ENCODE data around the gene PUSL1.

Gene PUSL1

DNA sequence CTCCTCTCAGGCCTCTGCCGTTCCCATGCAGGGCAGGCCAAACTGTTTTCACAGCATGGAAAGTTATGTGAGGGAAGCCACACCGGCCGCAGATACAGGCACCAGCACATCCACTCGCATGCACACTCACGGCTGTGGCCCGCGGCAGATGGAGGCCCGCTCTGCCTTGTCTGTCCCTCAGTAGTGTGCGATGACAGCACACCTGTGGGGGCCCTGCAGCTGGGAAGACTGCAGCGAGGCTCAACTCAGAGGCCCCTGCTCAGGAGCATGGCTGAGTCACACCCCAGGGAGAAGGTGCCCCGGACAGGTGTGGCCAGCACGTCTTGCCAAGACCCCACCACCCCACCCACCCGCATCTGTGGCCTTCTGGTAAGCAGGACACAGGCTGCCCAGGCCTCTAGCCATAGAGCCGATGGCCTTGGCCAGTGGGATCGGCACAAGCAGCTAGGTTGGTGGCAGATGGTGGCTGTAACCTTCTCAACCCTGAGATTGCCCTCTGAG, 33.4 kb upstream of the PUSL1 start:
- CTCF ChIA-PET, result interaction anchor here (0.8 kb wide), 1 partner anchor 40 kb away, joined by 3 read pairs; no protein-coding TSS in a partner anchor
- TF ChIP-seq, protein P1, sequence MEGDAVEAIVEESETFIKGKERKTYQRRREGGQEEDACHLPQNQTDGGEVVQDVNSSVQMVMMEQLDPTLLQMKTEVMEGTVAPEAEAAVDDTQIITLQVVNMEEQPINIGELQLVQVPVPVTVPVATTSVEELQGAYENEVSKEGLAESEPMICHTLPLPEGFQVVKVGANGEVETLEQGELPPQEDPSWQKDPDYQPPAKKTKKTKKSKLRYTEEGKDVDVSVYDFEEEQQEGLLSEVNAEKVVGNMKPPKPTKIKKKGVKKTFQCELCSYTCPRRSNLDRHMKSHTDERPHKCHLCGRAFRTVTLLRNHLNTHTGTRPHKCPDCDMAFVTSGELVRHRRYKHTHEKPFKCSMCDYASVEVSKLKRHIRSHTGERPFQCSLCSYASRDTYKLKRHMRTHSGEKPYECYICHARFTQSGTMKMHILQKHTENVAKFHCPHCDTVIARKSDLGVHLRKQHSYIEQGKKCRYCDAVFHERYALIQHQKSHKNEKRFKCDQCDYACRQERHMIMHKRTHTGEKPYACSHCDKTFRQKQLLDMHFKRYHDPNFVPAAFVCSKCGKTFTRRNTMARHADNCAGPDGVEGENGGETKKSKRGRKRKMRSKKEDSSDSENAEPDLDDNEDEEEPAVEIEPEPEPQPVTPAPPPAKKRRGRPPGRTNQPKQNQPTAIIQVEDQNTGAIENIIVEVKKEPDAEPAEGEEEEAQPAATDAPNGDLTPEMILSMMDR (conservative IDR thresholded peaks at IDR 0.05; ENCODE audit: low read depth), result no peak
- no peak for DNase-seq (ENCODE audit: low spot score)
- POLR2A ChIA-PET (ENCODE audit: low non-redundant PET), result no interaction called here
- peak overlapping the region; percentile 81 for H3K27ac ChIP-seq

DNA sequence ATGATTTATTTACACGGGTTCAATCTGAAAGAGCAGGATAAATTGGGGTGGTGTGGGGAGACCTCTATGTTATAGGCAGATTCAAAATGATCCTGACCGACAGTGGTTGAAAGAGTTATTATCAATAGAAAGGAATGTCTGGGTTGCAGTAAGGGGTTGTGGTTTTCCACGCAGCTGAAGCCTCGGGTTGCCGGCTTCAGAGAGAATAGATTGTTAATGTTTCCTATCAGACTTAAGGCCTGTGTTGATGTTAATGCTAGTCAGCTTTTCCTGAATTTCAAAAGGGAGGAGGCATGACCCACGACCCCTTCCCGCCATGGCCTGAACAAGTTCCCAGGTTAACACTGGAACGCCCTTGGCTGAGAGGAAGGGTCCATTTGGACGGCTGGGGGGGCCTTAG, 32.6 kb upstream of the PUSL1 start:
- TF ChIP-seq, protein P1 (conservative IDR thresholded peaks at IDR 0.05; ENCODE audit: low read depth), result no peak
- H3K27ac ChIP-seq, result peak overlapping the region; percentile 25; the same call in 1 of the 2 replicates
- POLR2A ChIA-PET (ENCODE audit: low non-redundant PET), result no interaction called here
- DNase-seq (ENCODE audit: low spot score), result no peak
- CTCF ChIA-PET, result interaction anchor here (0.8 kb wide), 1 partner anchor 39 kb away, joined by 3 read pairs; no protein-coding TSS in a partner anchor

DNA sequence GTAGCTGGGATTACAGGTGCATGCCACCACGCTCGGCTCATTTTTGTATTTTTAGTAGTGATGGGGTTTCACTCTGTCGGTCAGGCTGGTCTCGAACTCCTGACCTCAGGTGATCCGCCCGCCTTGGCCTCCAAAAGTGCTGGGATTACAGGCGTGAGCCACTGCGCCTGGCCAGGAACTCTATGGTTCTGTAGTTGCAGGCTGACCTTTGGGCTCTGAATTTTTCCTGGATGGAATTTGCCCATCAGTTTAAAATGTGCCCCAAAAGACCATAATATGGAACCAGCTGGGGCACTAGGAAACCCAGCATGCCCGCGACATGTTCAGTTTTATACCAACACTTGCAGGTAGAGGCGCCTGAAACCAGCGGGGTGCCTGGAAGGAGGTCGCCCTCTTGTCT, 29.8 kb upstream of the PUSL1 start:
- no peak for DNase-seq (ENCODE audit: low spot score)
- ChIA-PET CTCF (interaction anchor here (0.6 kb wide), 1 partner anchor 39 kb away, joined by 3 read pairs; no protein-coding TSS in a partner anchor), POLR2A (ENCODE audit: low non-redundant PET) (no interaction called here)
- no peak overlapping the region for H3K27ac ChIP-seq
- TF ChIP-seq, protein P1 (conservative IDR thresholded peaks at IDR 0.05; ENCODE audit: low read depth), result no peak

DNA sequence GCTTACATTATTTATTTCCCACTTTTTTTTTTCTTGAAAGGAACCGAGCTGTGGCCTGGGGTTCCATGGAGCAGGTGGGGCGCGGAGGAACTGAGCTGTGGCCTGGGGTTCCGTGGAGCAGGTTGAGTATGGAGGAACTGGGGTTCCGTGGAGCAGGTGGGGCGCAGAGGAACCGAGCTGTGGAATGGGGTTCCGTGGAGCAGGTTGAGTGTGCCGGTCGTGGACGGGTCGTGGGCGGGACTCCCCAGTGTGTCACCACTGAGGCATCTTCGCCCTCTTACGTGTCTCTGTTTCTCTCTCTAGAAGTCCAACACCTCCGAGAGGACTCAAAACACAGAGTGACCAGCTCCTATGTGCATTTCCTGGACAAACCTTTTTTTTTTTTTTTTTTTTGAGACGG, 29.4 kb upstream of the PUSL1 start:
- CTCF ChIA-PET, result interaction anchor here (0.6 to 0.7 kb wide), 2 partner anchors 39 to 142 kb away, joined by 3 read pairs; no protein-coding TSS in a partner anchor
- TF ChIP-seq, protein P1 (conservative IDR thresholded peaks at IDR 0.05; ENCODE audit: low read depth), result no peak
- H3K27ac ChIP-seq, result no peak overlapping the region
- DNase-seq (ENCODE audit: low spot score), result no peak
- POLR2A ChIA-PET (ENCODE audit: low non-redundant PET), result no interaction called here

DNA sequence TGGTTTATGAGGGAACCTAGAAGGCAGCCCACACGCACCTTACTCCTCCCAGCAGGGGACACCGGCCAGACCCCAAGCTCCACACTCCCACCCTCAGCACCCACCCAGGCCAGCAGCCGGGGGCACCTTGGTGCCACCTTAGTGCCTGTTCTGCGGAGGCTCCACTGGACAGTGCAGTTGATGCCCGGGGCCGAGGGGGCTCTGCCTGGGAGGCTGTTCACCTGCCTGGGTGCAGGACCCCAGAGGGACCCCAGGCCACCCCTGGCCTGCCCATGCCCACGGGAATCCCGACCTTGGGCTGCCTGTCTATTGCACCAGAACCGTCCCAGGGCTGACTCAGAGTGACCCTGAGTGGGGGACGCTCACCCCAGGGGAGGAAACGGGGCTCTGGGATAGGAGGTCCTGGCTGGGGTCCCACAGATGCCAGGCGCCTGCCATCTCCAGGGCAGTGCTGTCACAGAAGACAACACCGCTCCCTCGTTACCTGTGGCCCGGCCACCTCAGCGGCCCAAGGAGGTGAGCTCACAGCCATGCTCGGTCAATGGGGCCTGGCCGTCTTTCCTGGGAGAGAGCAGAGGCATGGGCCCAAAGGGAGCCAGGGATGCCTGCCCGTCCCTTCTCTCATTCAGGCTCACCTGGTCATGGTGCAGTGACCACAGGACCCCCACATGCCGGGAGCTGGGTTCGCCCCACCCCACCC, 27.5 kb upstream of the PUSL1 start:
- no peak for DNase-seq (ENCODE audit: low spot score)
- peak overlapping the region; percentile 67 for H3K27ac ChIP-seq
- ChIA-PET POLR2A (ENCODE audit: low non-redundant PET) (interaction anchor here (0.6 kb wide), 1 partner anchor 147 kb away, joined by 4 read pairs; no protein-coding TSS in a partner anchor), CTCF (interaction anchor here (0.9 to 2.2 kb wide), 2 partner anchors 9 to 11 kb away, joined by 3 to 8 read pairs; no protein-coding TSS in a partner anchor)
- TF ChIP-seq, protein P1 (conservative IDR thresholded peaks at IDR 0.05; ENCODE audit: low read depth), result no peak

DNA sequence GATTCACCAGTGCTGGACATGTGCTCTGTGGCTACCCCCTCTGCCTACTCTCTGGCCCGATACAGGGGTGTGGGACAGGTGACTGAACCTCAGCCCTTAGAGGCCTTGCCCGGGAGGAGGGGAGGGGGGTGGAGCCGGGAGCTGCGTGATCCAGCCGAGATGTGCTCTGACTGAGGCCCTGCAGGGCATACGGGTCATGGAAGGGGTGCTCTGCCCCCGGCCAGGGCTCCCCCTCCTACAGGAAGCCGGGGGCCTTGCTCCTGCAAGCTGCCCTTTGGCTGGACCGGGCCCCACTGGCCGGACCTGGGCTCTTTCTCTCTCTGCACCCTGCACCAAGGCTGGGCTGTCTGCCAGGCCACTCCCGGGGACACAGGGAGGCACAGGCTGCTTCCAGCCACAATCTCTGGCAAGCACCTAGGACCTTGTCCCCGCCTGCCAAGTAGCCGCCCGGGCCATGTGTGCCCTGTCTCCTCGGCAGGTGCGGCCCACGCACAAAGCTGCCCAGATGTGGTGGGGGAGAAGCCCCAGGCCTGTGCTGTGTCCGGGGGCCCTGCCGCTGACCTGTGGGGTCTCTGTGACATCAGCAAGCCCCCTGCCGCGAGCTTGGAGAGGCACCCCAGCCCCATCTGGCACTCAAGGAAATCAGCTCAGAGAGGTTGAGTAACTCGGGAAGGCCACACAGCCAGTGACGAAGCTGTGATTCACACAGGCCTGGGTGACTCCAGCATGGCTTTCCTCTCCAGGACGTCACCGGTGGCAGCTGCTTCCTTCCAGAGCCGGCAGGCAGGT, 26.7 kb upstream of the PUSL1 start:
- TF ChIP-seq, protein P1 (conservative IDR thresholded peaks at IDR 0.05; ENCODE audit: low read depth), result no peak
- H3K27ac ChIP-seq, result peak overlapping the region; percentile 67
- ChIA-PET POLR2A (ENCODE audit: low non-redundant PET) (interaction anchor here (0.9 kb wide), 1 partner anchor 44 kb away, joined by 4 read pairs; no protein-coding TSS in a partner anchor), CTCF (interaction anchor here (0.6 to 2.2 kb wide), 4 partner anchors 8 to 159 kb away, joined by 3 to 8 read pairs (median 3); no protein-coding TSS in a partner anchor)
- DNase-seq (ENCODE audit: low spot score), result no peak

Measured in RWPE1 (cell line).